ENCODE results near the gene BCL10.
A peak's percentile ranks its signal among the peaks of the same experiment; 100 is the strongest.

Gene BCL10

DNA sequence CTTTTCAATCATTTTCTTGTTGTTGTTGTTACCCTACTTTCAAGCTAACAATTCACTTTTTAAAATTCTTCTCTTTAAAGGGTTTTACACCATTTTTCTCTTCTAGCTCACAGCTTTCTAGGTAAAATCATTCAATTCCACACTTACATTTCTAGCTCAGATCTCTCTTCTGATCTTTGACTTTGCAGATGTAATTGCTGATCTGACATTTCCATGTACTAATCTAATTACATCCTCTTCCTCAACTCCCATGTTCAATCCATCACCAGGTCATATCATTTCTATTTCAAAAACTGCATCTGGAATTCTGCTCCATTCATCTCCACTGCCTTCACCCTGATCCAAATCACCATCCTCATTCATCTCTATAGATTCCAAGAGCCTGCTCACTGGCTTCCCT, 3.0 kb downstream of the BCL10 start:
- DNase-seq (no peak), ATAC-seq (ENCODE audit: insufficient read depth, low read depth) (no peak)
- Histone ChIP-seq H3K9me3 (ENCODE audit: insufficient read depth, low read length, severe bottlenecking) (no peaks in the 10 kb centered on the region), H3K4me3 (ENCODE audit: low read depth in 1 of 2, low read length in 2 of 2) (no peak overlapping the region), H2AFZ (ENCODE audit: low read depth, low read length) (no peak overlapping the region), H3K4me1 (ENCODE audit: insufficient read depth, low read length) (peaks cover 40% of the 10 kb centered on the region), H3K4me2 (ENCODE audit: insufficient read depth, low read length) (peak overlapping the region; percentile 35; the same call in 1 of the 2 replicates), H3K9ac (ENCODE audit: low read depth, low read length) (no peak overlapping the region), H3K27ac (ENCODE audit: low read length) (no peak overlapping the region), H4K20me1 (ENCODE audit: insufficient read depth, low read length) (peaks cover 3% of the 10 kb centered on the region; the same call in 1 of the 2 replicates), H3K79me2 (ENCODE audit: insufficient read depth, low read length) (peaks cover 63% of the 10 kb centered on the region), H3K36me3 (ENCODE audit: insufficient read depth, low read length) (peaks cover 32% of the 10 kb centered on the region), H3K27me3 (ENCODE audit: insufficient read depth, low read length, poor library complexity) (no peaks in the 10 kb centered on the region)
- TF ChIP-seq, protein P1, sequence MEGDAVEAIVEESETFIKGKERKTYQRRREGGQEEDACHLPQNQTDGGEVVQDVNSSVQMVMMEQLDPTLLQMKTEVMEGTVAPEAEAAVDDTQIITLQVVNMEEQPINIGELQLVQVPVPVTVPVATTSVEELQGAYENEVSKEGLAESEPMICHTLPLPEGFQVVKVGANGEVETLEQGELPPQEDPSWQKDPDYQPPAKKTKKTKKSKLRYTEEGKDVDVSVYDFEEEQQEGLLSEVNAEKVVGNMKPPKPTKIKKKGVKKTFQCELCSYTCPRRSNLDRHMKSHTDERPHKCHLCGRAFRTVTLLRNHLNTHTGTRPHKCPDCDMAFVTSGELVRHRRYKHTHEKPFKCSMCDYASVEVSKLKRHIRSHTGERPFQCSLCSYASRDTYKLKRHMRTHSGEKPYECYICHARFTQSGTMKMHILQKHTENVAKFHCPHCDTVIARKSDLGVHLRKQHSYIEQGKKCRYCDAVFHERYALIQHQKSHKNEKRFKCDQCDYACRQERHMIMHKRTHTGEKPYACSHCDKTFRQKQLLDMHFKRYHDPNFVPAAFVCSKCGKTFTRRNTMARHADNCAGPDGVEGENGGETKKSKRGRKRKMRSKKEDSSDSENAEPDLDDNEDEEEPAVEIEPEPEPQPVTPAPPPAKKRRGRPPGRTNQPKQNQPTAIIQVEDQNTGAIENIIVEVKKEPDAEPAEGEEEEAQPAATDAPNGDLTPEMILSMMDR (IDR thresholded peaks at IDR 0.05; ENCODE audit: borderline replicate concordance, extremely low read depth, low read length, poor library complexity, severe bottlenecking): no peak
- TF ChIP-seq EZH2 (IDR thresholded peaks at IDR 0.05; ENCODE audit: borderline replicate concordance, low read depth, low read length, severe bottlenecking): no peak

DNA sequence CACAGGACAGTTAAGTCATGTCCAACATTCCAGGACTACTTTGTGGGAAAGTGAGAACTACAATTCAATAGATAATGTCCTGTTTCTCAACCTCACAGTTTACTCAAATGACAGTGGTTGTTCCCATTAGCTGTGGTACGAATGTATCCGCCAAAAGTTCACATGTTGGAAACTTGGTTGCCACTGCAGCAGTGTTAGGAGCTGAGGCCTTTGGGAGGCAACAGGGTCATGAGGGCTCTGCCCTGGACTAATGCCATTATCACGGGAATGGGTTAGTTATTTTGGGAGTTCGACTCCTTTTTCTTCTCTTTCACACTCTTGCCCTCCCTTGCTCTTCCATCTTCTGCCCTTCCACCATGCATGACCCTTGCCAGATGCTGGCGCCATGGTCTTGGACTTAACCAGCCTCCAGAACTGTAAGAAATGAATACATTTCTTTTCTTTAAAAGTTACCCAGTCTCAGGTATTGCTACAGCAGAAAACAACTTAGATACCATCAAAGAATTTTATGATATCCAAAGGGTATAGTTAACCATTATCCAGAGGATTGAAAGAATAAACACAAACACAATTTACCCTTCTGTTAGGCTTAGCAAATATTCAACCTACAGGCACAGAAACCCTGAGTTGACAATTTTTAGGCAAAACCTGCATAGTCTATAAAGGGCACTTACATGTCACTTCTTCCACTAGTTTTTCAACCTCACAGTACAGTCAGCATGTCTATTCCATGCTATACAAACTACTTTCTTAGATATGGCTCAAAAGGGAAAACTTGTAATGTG, 7.4 kb downstream of the BCL10 start:
- H3K9ac ChIP-seq (ENCODE audit: low read depth, low read length): no peak overlapping the region
- peaks cover 61% of the 10 kb centered on the region for H3K36me3 ChIP-seq (ENCODE audit: insufficient read depth, low read length)
- TF ChIP-seq EZH2 (IDR thresholded peaks at IDR 0.05; ENCODE audit: borderline replicate concordance, low read depth, low read length, severe bottlenecking): no peak
- TF ChIP-seq, protein P1 (IDR thresholded peaks at IDR 0.05; ENCODE audit: borderline replicate concordance, extremely low read depth, low read length, poor library complexity, severe bottlenecking): no peak
- no peaks in the 10 kb centered on the region for H3K9me3 ChIP-seq (ENCODE audit: insufficient read depth, low read length, severe bottlenecking)
- H3K79me2 ChIP-seq (ENCODE audit: insufficient read depth, low read length): peaks cover 40% of the 10 kb centered on the region
- H3K4me1 ChIP-seq (ENCODE audit: insufficient read depth, low read length): peaks cover 15% of the 10 kb centered on the region
- no peak overlapping the region for H2AFZ ChIP-seq (ENCODE audit: low read depth, low read length)
- no peak for ATAC-seq (ENCODE audit: insufficient read depth, low read depth)
- no peak overlapping the region for H3K27ac ChIP-seq (ENCODE audit: low read length)
- H4K20me1 ChIP-seq (ENCODE audit: insufficient read depth, low read length): no peaks in the 10 kb centered on the region; the same call in 1 of the 2 replicates
- H3K27me3 ChIP-seq (ENCODE audit: insufficient read depth, low read length, poor library complexity): no peaks in the 10 kb centered on the region
- no peak for DNase-seq
- H3K4me3 ChIP-seq (ENCODE audit: low read depth in 1 of 2, low read length in 2 of 2): no peak overlapping the region
- no peak overlapping the region for H3K4me2 ChIP-seq (ENCODE audit: insufficient read depth, low read length)

DNA sequence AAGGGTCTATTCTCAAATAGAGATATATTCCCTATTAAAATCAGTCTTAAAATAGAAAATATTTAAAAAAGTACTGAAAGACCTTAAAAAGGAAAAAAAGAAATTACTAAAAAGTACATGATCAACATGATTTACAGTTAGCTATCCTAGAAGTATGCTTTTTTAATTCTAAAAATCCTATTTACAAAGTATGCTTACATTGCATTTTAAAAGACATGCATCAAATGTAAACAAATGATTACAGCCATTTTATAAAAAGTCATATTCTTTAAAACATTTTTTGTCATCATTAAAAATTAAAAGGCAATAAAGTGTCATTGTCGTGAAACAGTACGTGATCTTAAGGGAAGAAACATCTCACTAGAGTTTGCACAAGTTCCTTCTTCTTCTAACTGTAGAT, 9.1 kb downstream of the BCL10 start:
- no peak overlapping the region for H3K27ac ChIP-seq (ENCODE audit: low read length)
- no peak overlapping the region for H2AFZ ChIP-seq (ENCODE audit: low read depth, low read length)
- TF ChIP-seq, protein P1 (IDR thresholded peaks at IDR 0.05; ENCODE audit: borderline replicate concordance, extremely low read depth, low read length, poor library complexity, severe bottlenecking): no peak
- no peak for TF ChIP-seq EZH2 (IDR thresholded peaks at IDR 0.05; ENCODE audit: borderline replicate concordance, low read depth, low read length, severe bottlenecking)
- ATAC-seq (ENCODE audit: insufficient read depth, low read depth) (no peak), DNase-seq (no peak)
- H3K9me3 ChIP-seq (ENCODE audit: insufficient read depth, low read length, severe bottlenecking): no peaks in the 10 kb centered on the region
- H3K4me2 ChIP-seq (ENCODE audit: insufficient read depth, low read length): no peak overlapping the region
- H3K9ac ChIP-seq (ENCODE audit: low read depth, low read length): no peak overlapping the region
- no peaks in the 10 kb centered on the region for H3K27me3 ChIP-seq (ENCODE audit: insufficient read depth, low read length, poor library complexity)
- H4K20me1 ChIP-seq (ENCODE audit: insufficient read depth, low read length): no peaks in the 10 kb centered on the region
- 0 out of 2 replicates have a peak, but pooled peaks cover 3% of the 10 kb centered on the region for H3K4me1 ChIP-seq (ENCODE audit: insufficient read depth, low read length)
- H3K4me3 ChIP-seq (ENCODE audit: low read depth in 1 of 2, low read length in 2 of 2): no peak overlapping the region
- H3K36me3 ChIP-seq (ENCODE audit: insufficient read depth, low read length): peaks cover 58% of the 10 kb centered on the region
- H3K79me2 ChIP-seq (ENCODE audit: insufficient read depth, low read length): peaks cover 24% of the 10 kb centered on the region
